Measurements from ENCODE around the gene TMC6. TPM values are rescaled to one million over a fixed set of nuclear protein-coding genes. Genes with fewer than 3 reads are reported as not detected.
"Not testable (repeated sequence)": the region's sequence is repeated elsewhere in the genome, so short reads cannot be mapped to it uniquely, and the experiment has no call there.

TMC6 gene
- total and polyA plus RNA-seq, 5 experiments from 2014 or later: 186 to 819 (median 253) TPM

- no peaks in the 10 kb centered on the region for H3K27me3 Mint-ChIP-seq
- H3K9me3 Mint-ChIP-seq: no peaks in the 10 kb centered on the region
- peak in 5 of 10 donors; percentile 41 to 72 (median 48) for DNase-seq
- peak overlapping the region in 9 of 10 donors; percentile 49 to 80 (median 63) for H3K4me3 Mint-ChIP-seq
- peak overlapping the region; percentile 50 to 92 (median 79) for H3K27ac Mint-ChIP-seq
- POLR2A ChIA-PET: interaction anchor here (0.6 to 15.9 kb wide), 4 partner anchors 18 to 59 kb away, joined by 3 to 1112 read pairs (median 310); partner anchors contain the start of genes C17orf99, TMC6 and TMC8
- peaks cover 40 to 79% (median 69%) of the 10 kb centered on the region in 4 donors for H3K4me1 Mint-ChIP-seq
- ATAC-seq: peak; percentile 15 to 29
- peaks cover 0 to 75% (median 22%) of the 10 kb centered on the region in 3 donors for H3K36me3 Mint-ChIP-seq
Observed at GRCh38 chr17:78117027-78117981, 11.3 kb downstream of the TMC6 start.

GRCh38 chr17:78116411-78116810 lies 12.1 kb downstream of the TMC6 start:
- POLR2A ChIA-PET: interaction anchor here (0.6 to 15.9 kb wide), 7 partner anchors 19 to 1672 kb away, joined by 3 to 615 read pairs (median 4); partner anchors contain the start of genes C17orf99, TMC6, TMC8 and TNRC6C
- Mint-ChIP-seq H3K9me3 (no peaks in the 10 kb centered on the region), H3K27ac (peak overlapping the region in 8 of 10 donors; percentile 34 to 92 (median 80)), H3K4me1 (peaks cover 36 to 72% (median 61%) of the 10 kb centered on the region in 4 donors), H3K36me3 (peaks cover 0 to 73% (median 17%) of the 10 kb centered on the region in 3 donors), H3K4me3 (peak overlapping the region in 1 of 10 donors; percentile 51), H3K27me3 (no peaks in the 10 kb centered on the region)
- no peak for ATAC-seq
- no peak for DNase-seq

- H3K27ac Mint-ChIP-seq: peak overlapping the region in 2 of 10 donors; percentile 43 to 77
- H3K9me3 Mint-ChIP-seq, H3K27me3 Mint-ChIP-seq, ATAC-seq: not testable (repeated sequence)
- H3K36me3 Mint-ChIP-seq: peaks cover 0 to 74% (median 20%) of the 10 kb centered on the region in 3 donors
- H3K4me1 Mint-ChIP-seq: peaks cover 33 to 68% (median 60%) of the 10 kb centered on the region in 4 donors
- peak in 1 of 10 donors; percentile 33 for DNase-seq
- peak overlapping the region in 1 of 10 donors; percentile 39 for H3K4me3 Mint-ChIP-seq
- POLR2A ChIA-PET: interaction anchor here (0.6 to 15.9 kb wide), 5 partner anchors 19 to 157 kb away, joined by 3 to 615 read pairs (median 4); partner anchors contain the start of genes C17orf99, TMC6, TMC8 and TNRC6C
Observed at GRCh38 chr17:78115803-78116202, 12.8 kb downstream of the TMC6 start.

DNA sequence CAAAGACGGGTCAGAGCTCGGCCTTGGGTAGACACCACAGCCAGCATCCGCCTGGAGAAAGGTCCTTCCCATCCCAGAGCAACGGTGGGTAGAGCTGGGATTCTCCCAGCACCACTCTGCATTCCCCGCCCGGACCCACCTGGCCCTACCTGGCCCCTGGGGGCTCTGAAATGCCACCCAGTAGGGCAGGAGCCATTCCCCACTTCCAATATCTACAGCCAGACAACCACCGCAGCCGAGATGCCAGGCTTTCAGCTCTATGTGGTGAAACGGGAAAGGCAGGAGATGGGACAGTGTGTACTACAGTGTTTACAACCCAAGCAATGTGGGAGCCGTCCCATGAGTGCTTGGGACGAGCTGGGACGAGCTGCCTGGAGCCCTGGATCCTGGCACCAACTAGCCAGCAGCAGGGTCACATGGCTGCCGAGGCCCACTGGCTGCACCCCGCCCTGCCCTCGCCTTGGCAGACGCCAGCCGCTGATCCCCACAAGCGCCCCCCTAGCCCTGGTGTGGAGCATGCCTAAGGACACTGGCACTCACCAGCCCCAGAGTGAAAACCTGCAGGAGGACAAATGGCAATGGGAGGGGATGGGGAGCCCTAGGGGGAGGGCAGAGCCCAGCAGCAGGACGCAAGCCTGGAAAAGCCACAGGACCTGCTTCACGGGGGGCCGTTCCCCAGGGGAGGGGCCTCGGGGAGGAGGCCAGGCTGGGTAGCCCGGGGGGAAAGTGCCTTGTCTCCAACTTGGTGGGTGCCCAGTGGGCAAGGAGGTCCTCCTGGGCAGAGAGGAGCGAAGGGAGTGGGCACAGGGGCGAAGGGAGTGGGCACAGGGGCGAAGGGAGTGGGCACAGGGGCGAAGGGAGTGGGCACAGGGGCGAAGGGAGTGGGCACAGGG lies 13.5 kb downstream of the TMC6 start:
- Mint-ChIP-seq H3K36me3 (peaks cover 0 to 74% (median 22%) of the 10 kb centered on the region in 3 donors), H3K27ac (peak overlapping the region in 9 of 10 donors; percentile 55 to 99 (median 90)), H3K9me3 (no peaks in the 10 kb centered on the region), H3K4me3 (peak overlapping the region in 3 of 10 donors; percentile 4 to 15 (median 6)), H3K27me3 (no peaks in the 10 kb centered on the region), H3K4me1 (peaks cover 33 to 67% (median 58%) of the 10 kb centered on the region in 4 donors)
- DNase-seq (peak in 1 of 10 donors; percentile 21), ATAC-seq (no peak)
- POLR2A ChIA-PET: interaction anchor here (0.5 to 15.9 kb wide), 6 partner anchors 10 to 614 kb away, joined by 3 to 615 read pairs (median 6); partner anchors contain the start of genes C17orf99, TMC6, TMC8 and TNRC6C

DNA sequence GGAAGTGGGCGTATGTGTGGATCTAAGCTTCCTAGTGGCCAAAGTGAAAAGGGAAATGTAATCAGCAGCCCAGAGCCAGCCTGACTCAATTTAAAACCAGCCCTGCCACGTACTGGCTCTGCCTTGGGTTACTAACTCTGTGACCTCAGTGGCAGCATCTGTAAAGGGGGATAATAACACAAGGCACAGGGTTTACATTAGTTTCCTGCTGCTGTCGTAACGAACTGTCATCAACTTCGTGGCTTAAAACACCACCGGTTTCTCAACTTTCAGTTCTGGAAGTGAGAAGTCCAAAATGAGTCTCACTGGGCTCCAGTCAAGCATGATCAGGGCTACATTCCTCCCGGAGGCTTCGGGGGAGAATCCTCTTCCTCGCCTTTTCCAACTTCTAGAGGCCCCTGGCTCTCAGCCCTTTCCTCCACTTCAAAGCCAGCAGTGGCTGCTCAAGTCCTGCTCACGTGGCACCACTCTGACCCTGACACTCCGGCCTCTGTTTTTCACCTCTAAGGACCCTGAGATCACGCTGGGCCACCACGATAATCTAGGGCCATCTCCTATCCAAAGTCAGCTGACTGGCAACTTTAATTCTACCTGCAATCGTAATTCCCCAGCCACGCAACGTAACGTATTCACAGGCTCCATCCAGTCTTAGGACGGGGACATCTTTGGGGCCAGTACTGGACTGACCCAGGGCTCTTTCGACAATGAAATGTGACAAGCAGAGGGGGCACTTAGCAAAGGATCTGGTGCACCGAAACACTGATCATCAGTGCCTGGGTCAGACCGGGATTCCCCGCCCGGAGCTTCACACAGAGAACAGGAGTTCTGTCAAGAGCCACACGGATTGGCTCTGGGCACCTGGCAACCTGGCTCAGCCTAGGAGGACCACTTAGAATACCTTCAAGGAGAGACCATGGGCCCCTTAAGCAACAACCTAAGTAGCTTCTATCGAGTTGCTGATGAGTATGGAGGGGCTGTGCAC lies 14.5 kb downstream of the TMC6 start:
- DNase-seq: peak in 3 of 10 donors; percentile 9 to 38 (median 35)
- ATAC-seq: no peak
- Mint-ChIP-seq H3K9me3 (no peaks in the 10 kb centered on the region), H3K27me3 (no peaks in the 10 kb centered on the region), H3K4me1 (peaks cover 33 to 66% (median 53%) of the 10 kb centered on the region in 4 donors), H3K4me3 (peak overlapping the region in 9 of 10 donors; percentile 29 to 77 (median 57)), H3K36me3 (peaks cover 0 to 77% (median 22%) of the 10 kb centered on the region in 3 donors), H3K27ac (peak overlapping the region; percentile 67 to 99 (median 90))
- POLR2A ChIA-PET: interaction anchor here (1.1 to 15.9 kb wide), 4 partner anchors 9 to 65 kb away, joined by 3 to 615 read pairs (median 23); partner anchors contain the start of genes C17orf99, TMC6 and TMC8

GRCh38 chr17:78112518-78113471 lies 15.8 kb downstream of the TMC6 start:
- H3K27ac Mint-ChIP-seq: peak overlapping the region; percentile 67 to 99 (median 92)
- peaks cover 34 to 64% (median 52%) of the 10 kb centered on the region in 4 donors for H3K4me1 Mint-ChIP-seq
- peak; percentile 51 to 86 (median 77) for DNase-seq
- peaks cover 0 to 77% (median 20%) of the 10 kb centered on the region in 3 donors for H3K36me3 Mint-ChIP-seq
- H3K4me3 Mint-ChIP-seq: peak overlapping the region in 9 of 10 donors; percentile 21 to 82 (median 64)
- POLR2A ChIA-PET: interaction anchor here (0.5 to 15.9 kb wide), 7 partner anchors 22 to 612 kb away, joined by 3 to 615 read pairs (median 4); partner anchors contain the start of genes AFMID, C17orf99, TK1 and TMC6
- H3K27me3 Mint-ChIP-seq: no peaks in the 10 kb centered on the region
- peak; percentile 62 to 67 for ATAC-seq
- H3K9me3 Mint-ChIP-seq: no peaks in the 10 kb centered on the region

DNA sequence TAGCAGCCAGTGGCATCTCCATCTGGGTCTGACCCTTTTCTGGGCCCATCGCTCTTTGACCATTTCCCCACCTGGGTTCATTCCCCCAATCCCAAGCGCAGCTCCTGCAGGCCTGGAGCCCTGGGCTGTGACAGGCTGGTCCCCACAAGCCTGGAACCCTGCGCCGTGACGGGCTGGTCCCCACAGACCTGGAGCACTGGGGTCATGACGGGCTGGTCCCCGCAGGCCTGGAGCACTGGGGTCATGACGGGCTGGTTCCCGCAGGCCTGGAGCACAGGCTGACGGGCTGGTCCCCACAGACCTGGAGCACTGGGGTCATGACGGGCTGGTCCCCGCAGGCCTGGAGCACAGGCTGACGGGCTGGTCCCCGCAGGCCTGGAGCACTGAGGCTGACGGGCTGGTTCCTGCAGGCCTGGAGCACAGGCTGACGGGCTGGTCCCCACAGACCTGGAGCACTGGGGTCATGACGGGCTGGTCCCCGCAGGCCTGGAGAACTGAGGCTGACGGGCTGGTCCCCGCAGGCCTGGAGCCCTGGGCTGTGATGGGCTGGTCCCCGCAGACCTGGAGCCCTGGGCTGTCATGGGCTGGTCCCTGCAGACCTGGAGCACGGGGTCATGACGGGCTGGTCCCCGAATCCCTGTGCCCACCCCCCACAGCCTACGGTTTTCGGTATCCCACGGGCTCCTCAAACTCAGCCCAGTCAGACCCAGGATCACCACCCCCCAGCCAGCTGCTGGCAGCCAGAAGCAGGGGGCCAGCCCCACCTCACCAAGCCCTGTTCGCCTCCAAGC lies 16.6 kb downstream of the TMC6 start:
- peak overlapping the region in 3 of 10 donors; percentile 55 to 82 (median 60) for H3K4me3 Mint-ChIP-seq
- H3K27ac Mint-ChIP-seq: peak overlapping the region in 8 of 10 donors; percentile 67 to 99 (median 92)
- no peaks in the 10 kb centered on the region for H3K9me3 Mint-ChIP-seq
- no peaks in the 10 kb centered on the region for H3K27me3 Mint-ChIP-seq
- ATAC-seq (peak in 1 of 2 donors; percentile 3), DNase-seq (peak in 2 of 10 donors; percentile 19 to 20)
- peaks cover 31 to 59% (median 48%) of the 10 kb centered on the region in 4 donors for H3K4me1 Mint-ChIP-seq
- POLR2A ChIA-PET: interaction anchor here (1.0 to 15.9 kb wide), 5 partner anchors 15 to 75 kb away, joined by 3 to 615 read pairs (median 7); partner anchors contain the start of genes AFMID, C17orf99, TK1 and TMC6
- peaks cover 0 to 81% (median 20%) of the 10 kb centered on the region in 3 donors for H3K36me3 Mint-ChIP-seq

- Mint-ChIP-seq H3K36me3 (peaks cover 0 to 81% (median 20%) of the 10 kb centered on the region in 3 donors), H3K27me3 (no peaks in the 10 kb centered on the region), H3K4me3 (peak overlapping the region in 3 of 10 donors; percentile 29 to 56 (median 30))
Observed at GRCh38 chr17:78111016-78111726, 17.4 kb downstream of the TMC6 start.

More at GRCh38 chr17:78111016-78111726, 17.4 kb downstream of the TMC6 start:
- H3K9me3 Mint-ChIP-seq: no peaks in the 10 kb centered on the region
- DNase-seq: peak in 2 of 10 donors; percentile 7 to 18
- peak overlapping the region in 9 of 10 donors; percentile 20 to 90 (median 54) for H3K27ac Mint-ChIP-seq
- peaks cover 29 to 57% (median 46%) of the 10 kb centered on the region in 4 donors for H3K4me1 Mint-ChIP-seq
- ATAC-seq: no peak
- POLR2A ChIA-PET: interaction anchor here (1.1 to 15.9 kb wide), 5 partner anchors 14 to 67 kb away, joined by 3 to 615 read pairs (median 7); partner anchors contain the start of genes C17orf99, TMC6 and TMC8
